Activated CD4-positive, alpha-beta T cell treated with anti-CD3 and anti-CD28 coated beads for 36 hours (primary cell): ENCODE results near the gene ATG7. TPM values are rescaled to one million over a fixed set of nuclear protein-coding genes. Genes with fewer than 3 reads are reported as not detected.
A peak's percentile ranks its signal among the peaks of the same experiment; 100 is the strongest.

Source experiments
- ATAC-seq: fragments of 200-7000 bp; cut with Tn5 transposase; one replicate; pipeline ENCODE4 v1.10.0; 2021; ENCODE audit warnings: mild to moderate bottlenecking, moderate library complexity
- CTCF ChIA-PET: fragments of 350-600 bp; sonication (Branson Sonifier 250); formaldehyde crosslinking; loops from one replicate; lab custom pipeline; 2021; ENCODE audit warnings: antibody characterized with exemption; lab: Charles Lee
- POLR2A ChIA-PET: fragments of 350-600 bp; sonication (Branson Sonifier 250); formaldehyde crosslinking; loops from one replicate; lab custom pipeline; 2021; ENCODE audit warnings: antibody characterized with exemption, inconsistent platforms; lab: Charles Lee
- DNase-seq: peaks from one replicate; pipeline ENCODE4 v3.0.0-alpha.2; 2020
- H3K27ac Mint-ChIP-seq: one replicate; pipeline ENCODE4 v1.8.0; 2021; ENCODE audit warnings: mixed read lengths
- H3K27me3 Mint-ChIP-seq: one replicate; pipeline ENCODE4 v1.8.0; 2021; ENCODE audit warnings: mixed read lengths
- H3K36me3 Mint-ChIP-seq: one replicate; pipeline ENCODE4 v1.8.0; 2021; ENCODE audit warnings: low read depth, mixed read lengths
- H3K4me1 Mint-ChIP-seq: one replicate; pipeline ENCODE4 v1.8.0; 2021; ENCODE audit warnings: mixed read lengths
- H3K4me3 Mint-ChIP-seq: one replicate; pipeline ENCODE4 v1.8.0; 2021; ENCODE audit warnings: mild to moderate bottlenecking, moderate library complexity, mixed read lengths
- H3K9me3 Mint-ChIP-seq: one replicate; pipeline ENCODE4 v1.8.0; 2021; ENCODE audit warnings: low read depth, mixed read lengths
- intact Hi-C, 2 experiments: fragments of 100-400 bp; cut with DNase I in 1 of 2; cut with micrococcal nuclease in 1 of 2; formaldehyde crosslinking; loops; one replicate each; pipeline versions ENCODE4 v1.14.2 to v1.15.1; 2022 to 2024; cut with DNase I, micrococcal nuclease
- total RNA-seq, 2 experiments: library from RNA; stranded (reverse); gene quantifications; one replicate each; pipeline ENCODE4 v1.2.3, GENCODE V29; 2021

Gene ATG7
- 10 to 100 TPM; 31.6 to 34.5 TPM for total RNA-seq

GRCh38 chr3:11271986-11272904 is at the start of gene ATG7:
Gene ATG7 (plus strand): TSS chr3:11272397. CDS start chr3:11298696, 26,299 bp downstream.
- intact Hi-C loops: loop anchor here (1.0 to 2.0 kb wide), 6 partner anchors 19 to 1391 kb away; partner anchors contain the start of gene TAMM41 (in 1 of the 2)
- Mint-ChIP-seq H3K36me3 (peaks cover 32% of the 10 kb centered on the region), H3K4me1 (peaks cover 45% of the 10 kb centered on the region), H3K27me3 (no peaks in the 10 kb centered on the region), H3K9me3 (no peaks in the 10 kb centered on the region), H3K4me3 (peak within 1 kb of the TSS; percentile 93), H3K27ac (peak within 1 kb of the TSS; percentile 94)
- ATAC-seq: peak; percentile 97
- ChIA-PET POLR2A (interaction anchor here (0.6 to 2.9 kb wide), 8 partner anchors 13 to 445 kb away, joined by 3 to 12 read pairs (median 5); no protein-coding TSS in a partner anchor), CTCF (interaction anchor here (0.6 to 1.6 kb wide), 11 partner anchors 10 to 34 kb away, joined by 3 to 6 read pairs (median 3); no protein-coding TSS in a partner anchor)
- DNase-seq: peak; percentile 98

GRCh38 chr3:11224010-11224409 is 48.2 kb upstream of the ATG7 start:
- no peak for DNase-seq
- Mint-ChIP-seq H3K9me3 (no peaks in the 10 kb centered on the region), H3K4me3 (no peak overlapping the region), H3K27ac (no peak overlapping the region), H3K36me3 (no peaks in the 10 kb centered on the region), H3K4me1 (peaks cover 9% of the 10 kb centered on the region), H3K27me3 (no peaks in the 10 kb centered on the region)
- CTCF ChIA-PET: interaction anchor here (1.3 to 1.7 kb wide), 2 partner anchors 11 to 111 kb away, joined by 3 to 6 read pairs; no protein-coding TSS in a partner anchor
- POLR2A ChIA-PET: interaction anchor here (0.6 kb wide), 1 partner anchor 11 kb away, joined by 9 read pairs; no protein-coding TSS in a partner anchor
- ATAC-seq: no peak
- intact Hi-C loops: no loop called here

DNA sequence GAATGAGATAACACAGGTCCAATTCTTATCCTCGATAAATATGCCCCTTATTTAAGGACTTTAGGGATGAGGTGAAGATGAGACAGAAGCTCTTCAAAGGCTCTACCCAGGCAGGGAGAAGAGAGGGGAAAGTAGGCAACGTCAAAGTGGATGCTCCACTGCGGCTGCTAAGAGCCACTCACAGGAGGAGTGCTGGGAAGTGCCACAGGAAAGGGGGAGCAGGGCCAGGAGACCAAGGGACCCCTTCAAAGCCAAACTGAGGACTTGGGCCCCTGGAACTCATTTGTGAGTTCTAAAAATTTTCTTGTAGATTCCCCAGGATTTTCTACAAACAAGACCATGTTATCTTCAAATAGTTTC is 47.3 kb upstream of the ATG7 start:
- intact Hi-C loops: no loop called here
- Mint-ChIP-seq H3K36me3 (no peaks in the 10 kb centered on the region), H3K9me3 (no peaks in the 10 kb centered on the region), H3K4me1 (peaks cover 9% of the 10 kb centered on the region), H3K27me3 (no peaks in the 10 kb centered on the region), H3K27ac (no peak overlapping the region), H3K4me3 (no peak overlapping the region)
- POLR2A ChIA-PET: no interaction called here
- CTCF ChIA-PET: interaction anchor here (1.2 to 1.7 kb wide), 3 partner anchors 14 to 164 kb away, joined by 3 to 6 read pairs (median 3); no protein-coding TSS in a partner anchor
- no peak for DNase-seq
- ATAC-seq: no peak

GRCh38 chr3:11226042-11226370 is 46.2 kb upstream of the ATG7 start:
- CTCF ChIA-PET: interaction anchor here (0.5 to 1.3 kb wide), 3 partner anchors 15 to 166 kb away, joined by 3 read pairs; no protein-coding TSS in a partner anchor
- no peak for DNase-seq
- H3K27ac Mint-ChIP-seq: peak overlapping the region; percentile 18
- H3K27me3 Mint-ChIP-seq: no peaks in the 10 kb centered on the region
- H3K9me3 Mint-ChIP-seq: no peaks in the 10 kb centered on the region
- POLR2A ChIA-PET: no interaction called here
- intact Hi-C loops: no loop called here
- H3K4me3 Mint-ChIP-seq: no peak overlapping the region
- H3K36me3 Mint-ChIP-seq: no peaks in the 10 kb centered on the region
- ATAC-seq: no peak
- H3K4me1 Mint-ChIP-seq: peaks cover 10% of the 10 kb centered on the region

- no peak for DNase-seq
- no peaks in the 10 kb centered on the region for H3K36me3 Mint-ChIP-seq
- H3K27ac Mint-ChIP-seq: no peak overlapping the region
- CTCF ChIA-PET: interaction anchor here (0.7 kb wide), 1 partner anchor 606 kb away, joined by 3 read pairs; no protein-coding TSS in a partner anchor
- POLR2A ChIA-PET: no interaction called here
- intact Hi-C loops: no loop called here
- peaks cover 5% of the 10 kb centered on the region for H3K27me3 Mint-ChIP-seq
- peaks cover 11% of the 10 kb centered on the region for H3K4me1 Mint-ChIP-seq
- no peak overlapping the region for H3K4me3 Mint-ChIP-seq
- ATAC-seq: no peak
- H3K9me3 Mint-ChIP-seq: no peaks in the 10 kb centered on the region
These were observed 44.2 kb upstream of the ATG7 start for GRCh38 chr3:11228041-11228440.

- intact Hi-C loops: no loop called here
- Mint-ChIP-seq H3K4me1 (peaks cover 11% of the 10 kb centered on the region), H3K4me3 (no peak overlapping the region), H3K27me3 (peaks cover 17% of the 10 kb centered on the region), H3K27ac (no peak overlapping the region), H3K36me3 (no peaks in the 10 kb centered on the region), H3K9me3 (no peaks in the 10 kb centered on the region)
- DNase-seq: no peak
- ChIA-PET POLR2A (no interaction called here), CTCF (no interaction called here)
- ATAC-seq: no peak
These were observed 42.1 kb upstream of the ATG7 start for GRCh38 chr3:11230125-11230524.

GRCh38 chr3:11230832-11231231 is 41.4 kb upstream of the ATG7 start:
- peaks cover 20% of the 10 kb centered on the region for H3K27me3 Mint-ChIP-seq
- no peak overlapping the region for H3K4me3 Mint-ChIP-seq
- peaks cover 6% of the 10 kb centered on the region for H3K4me1 Mint-ChIP-seq
- no peak overlapping the region for H3K27ac Mint-ChIP-seq
- intact Hi-C loops: no loop called here
- H3K9me3 Mint-ChIP-seq: no peaks in the 10 kb centered on the region
- DNase-seq: no peak
- POLR2A ChIA-PET: no interaction called here
- no peak for ATAC-seq
- CTCF ChIA-PET: interaction anchor here (0.6 kb wide), 2 partner anchors 26 to 102 kb away, joined by 3 read pairs; no protein-coding TSS in a partner anchor
- H3K36me3 Mint-ChIP-seq: no peaks in the 10 kb centered on the region

- no peak for DNase-seq
- POLR2A ChIA-PET: interaction anchor here (0.6 kb wide), 1 partner anchor 38 kb away, joined by 3 read pairs; no protein-coding TSS in a partner anchor
- H3K27me3 Mint-ChIP-seq: peaks cover 23% of the 10 kb centered on the region
- H3K4me3 Mint-ChIP-seq: no peak overlapping the region
- H3K9me3 Mint-ChIP-seq: peaks cover 9% of the 10 kb centered on the region
- H3K4me1 Mint-ChIP-seq: peaks cover 38% of the 10 kb centered on the region
- no peak overlapping the region for H3K27ac Mint-ChIP-seq
- peaks cover 2% of the 10 kb centered on the region for H3K36me3 Mint-ChIP-seq
- CTCF ChIA-PET: interaction anchor here (0.6 to 4.9 kb wide), 5 partner anchors 9 to 571 kb away, joined by 3 to 46 read pairs (median 7); no protein-coding TSS in a partner anchor
- no peak for ATAC-seq
- intact Hi-C loops: loop anchor here (5.0 kb wide), 1 partner anchor 407 kb away; the partner anchor contains the start of gene VGLL4 (in 2 of the 2)
These were observed 36.8 kb upstream of the ATG7 start for GRCh38 chr3:11235385-11235784.

DNA sequence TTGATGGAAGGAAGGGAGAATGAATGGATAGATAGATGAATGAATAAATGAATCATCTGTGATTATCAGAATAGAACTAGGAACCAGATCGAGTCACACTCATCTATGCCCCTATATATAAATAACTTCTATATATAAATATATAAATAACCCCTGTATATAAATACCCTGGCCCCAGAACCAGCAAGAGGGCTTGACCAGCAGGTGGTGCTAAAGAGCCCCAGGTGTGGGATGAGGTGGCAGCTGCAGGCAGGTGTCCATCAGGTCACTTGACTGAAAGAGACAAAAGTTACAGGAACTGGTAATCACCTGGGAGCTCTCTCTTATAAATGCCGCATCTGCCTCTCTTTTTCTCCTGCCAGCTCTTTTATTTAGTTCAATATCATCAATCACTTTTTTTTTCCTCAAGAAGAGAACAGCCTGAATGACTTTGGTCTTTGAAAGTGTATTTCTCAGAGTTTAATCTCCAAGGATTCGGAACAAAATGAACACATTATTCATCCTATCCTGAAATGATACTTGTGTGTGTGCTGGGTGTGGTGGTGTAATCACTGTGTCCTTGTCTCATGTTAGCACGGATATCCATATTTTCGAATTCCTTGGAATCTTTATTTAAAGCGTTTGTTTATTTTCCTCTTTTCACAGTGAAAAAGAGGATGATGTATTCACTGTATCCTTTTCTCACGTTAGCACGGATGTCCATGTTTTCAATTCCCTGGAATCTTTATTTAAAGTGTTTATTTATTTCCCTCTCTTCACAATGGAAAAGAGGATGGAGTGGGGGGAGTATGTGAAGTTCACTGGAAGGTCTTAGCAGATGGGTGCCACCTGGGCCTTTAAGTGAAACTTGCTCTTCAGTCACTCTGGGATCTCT is 35.4 kb upstream of the ATG7 start:
- no peak overlapping the region for H3K4me3 Mint-ChIP-seq
- POLR2A ChIA-PET: no interaction called here
- ATAC-seq (no peak), DNase-seq (peak; percentile 90)
- H3K36me3 Mint-ChIP-seq: peaks cover 2% of the 10 kb centered on the region
- peaks cover 9% of the 10 kb centered on the region for H3K9me3 Mint-ChIP-seq
- intact Hi-C loops: loop anchor here (1.0 to 5.0 kb wide), 2 partner anchors 98 to 405 kb away; partner anchors contain the start of gene VGLL4 (in 2 of the 2)
- CTCF ChIA-PET: interaction anchor here (0.8 to 4.9 kb wide), 11 partner anchors 13 to 415 kb away, joined by 3 to 46 read pairs (median 4); no protein-coding TSS in a partner anchor
- peaks cover 23% of the 10 kb centered on the region for H3K27me3 Mint-ChIP-seq
- no peak overlapping the region for H3K27ac Mint-ChIP-seq
- peaks cover 46% of the 10 kb centered on the region for H3K4me1 Mint-ChIP-seq

- Mint-ChIP-seq H3K4me1 (peaks cover 46% of the 10 kb centered on the region), H3K9me3 (peaks cover 9% of the 10 kb centered on the region), H3K27ac (peak overlapping the region; percentile 96), H3K27me3 (peaks cover 17% of the 10 kb centered on the region), H3K4me3 (peak overlapping the region; percentile 28), H3K36me3 (peaks cover 2% of the 10 kb centered on the region)
- DNase-seq: peak; percentile 56
- CTCF ChIA-PET: interaction anchor here (0.5 to 4.9 kb wide), 15 partner anchors 24 to 407 kb away, joined by 3 to 46 read pairs (median 4); partner anchors contain the start of gene ATG7
- POLR2A ChIA-PET: interaction anchor here (0.6 to 2.0 kb wide), 6 partner anchors 12 to 388 kb away, joined by 3 to 12 read pairs (median 3); partner anchors contain the start of gene ATG7
- intact Hi-C loops: loop anchor here (1.0 to 5.0 kb wide), 7 partner anchors 43 to 955 kb away; partner anchors contain the start of gene VGLL4 (in 2 of the 2)
- ATAC-seq: peak; percentile 62
These were observed 34.1 kb upstream of the ATG7 start for GRCh38 chr3:11238060-11238459.
